ENCODE measurements around the gene CCL14.

The CCL14 gene

GRCh38 chr17:35936063-35936462 lies 50.5 kb downstream of the CCL14 start:
- no peak for DNase-seq

- no peak for DNase-seq
Measured at GRCh38 chr17:35934760-35935159, 51.8 kb downstream of the CCL14 start.

All from 8988T (cell line).